Suppressor macrophage treated with lipopolysaccharide for 4 hours (primary cell): ENCODE data around the gene GLI2.

Source experiments
- DNase-seq: peaks from one replicate; pipeline ENCODE4 v3.0.0-alpha.2; 2020

GLI2 gene

GRCh38 chr2:120735746-120736170 lies at the start of gene GLI2:
TSS of gene GLI2 (plus strand) at chr2:120735868. CDS start at chr2:120797321, 61,453 bp downstream.
- peak; percentile 50 for DNase-seq

GRCh38 chr2:120685974-120686297 lies 49.7 kb upstream of the GLI2 start:
- DNase-seq = no peak

- peak; percentile 8 for DNase-seq
These were observed 49.0 kb upstream of the GLI2 start for GRCh38 chr2:120686511-120687168.

- no peak for DNase-seq
These were observed 48.5 kb upstream of the GLI2 start for GRCh38 chr2:120687210-120687609.

- DNase-seq = no peak
These were observed 45.1 kb upstream of the GLI2 start for GRCh38 chr2:120690521-120690920.

- no peak for DNase-seq
These were observed 44.3 kb upstream of the GLI2 start for GRCh38 chr2:120691410-120691809.

- no peak for DNase-seq
These were observed 43.0 kb upstream of the GLI2 start for GRCh38 chr2:120692691-120693090.

- DNase-seq = no peak
These were observed 42.5 kb upstream of the GLI2 start for GRCh38 chr2:120693121-120693520.

GRCh38 chr2:120694034-120694433 lies 41.6 kb upstream of the GLI2 start:
- no peak for DNase-seq

GRCh38 chr2:120697471-120697870 lies 38.2 kb upstream of the GLI2 start:
- DNase-seq = no peak

- DNase-seq = no peak
These were observed 36.4 kb upstream of the GLI2 start for GRCh38 chr2:120699292-120699691.

- DNase-seq = no peak
These were observed 35.0 kb upstream of the GLI2 start for GRCh38 chr2:120700659-120701058.

- DNase-seq = no peak
These were observed 34.6 kb upstream of the GLI2 start for GRCh38 chr2:120701096-120701495.

GRCh38 chr2:120701499-120701898 lies 34.2 kb upstream of the GLI2 start:
- DNase-seq = no peak

- no peak for DNase-seq
These were observed 33.6 kb upstream of the GLI2 start for GRCh38 chr2:120702061-120702460.

- no peak for DNase-seq
These were observed 32.9 kb upstream of the GLI2 start for GRCh38 chr2:120702801-120703200.

- no peak for DNase-seq
These were observed 32.2 kb upstream of the GLI2 start for GRCh38 chr2:120703330-120703994.

GRCh38 chr2:120704696-120705095 lies 31.0 kb upstream of the GLI2 start:
- no peak for DNase-seq

GRCh38 chr2:120707816-120708215 lies 27.9 kb upstream of the GLI2 start:
- DNase-seq = no peak

GRCh38 chr2:120708944-120709607 lies 26.6 kb upstream of the GLI2 start:
- no peak for DNase-seq

GRCh38 chr2:120709608-120710041 lies 26.0 kb upstream of the GLI2 start:
- DNase-seq = no peak

- DNase-seq = no peak
These were observed 25.4 kb upstream of the GLI2 start for GRCh38 chr2:120710256-120710655.

GRCh38 chr2:120711694-120712093 lies 24.0 kb upstream of the GLI2 start:
- DNase-seq = no peak

- DNase-seq = no peak
These were observed 23.4 kb upstream of the GLI2 start for GRCh38 chr2:120712180-120712681.
